Right ventricle myocardium superior (tissue), 1 donor: ENCODE data around the gene MXRA7. TPM values are rescaled to one million over a fixed set of nuclear protein-coding genes. Genes with fewer than 3 reads are reported as not detected.
"Not testable (repeated sequence)": the region's sequence is repeated elsewhere in the genome, so short reads cannot be mapped to it uniquely, and the experiment has no call there.

ENCODE experiments used
- ATAC-seq: fragments of 200-7000 bp; cut with Tn5 transposase; one replicate; pipeline ENCODE4 v1.9.1; 2020; ENCODE audit warnings: mild to moderate bottlenecking; ENCODE audit not compliant: poor library complexity
- DNase-seq: peaks from one replicate; pipeline ENCODE4 v3.0.0-alpha.2; 2020
- intact Hi-C: fragments of 100-400 bp; cut with DNase I; formaldehyde crosslinking; loops from one replicate; pipeline ENCODE4 v1.11.2; 2022
- total RNA-seq: library from RNA; stranded (reverse); fragmentation: NEBNext Ultra II Directional; extraction: Animal tissue kit (Norgen Biotek cat#: 25700); gene quantifications from one replicate; pipeline ENCODE4 v1.2.1, GENCODE V29; 2021
- donor health status: DM: no; HTN: yes; CAD: no; lungs with severe emphysema.

MXRA7 gene
- total RNA-seq, 1 donor from 2014 or later, result 336 TPM

GRCh38 chr17:76737082-76737675 is 26.4 kb upstream of the MXRA7 start, which contains the start of gene SRSF2:
TSS of gene SRSF2 (minus strand) at chr17:76737331. CDS start at chr17:76737160, 171 bp downstream.
- DNase-seq, result peak; percentile 99
- intact Hi-C loops, result no loop called here
- ATAC-seq, result peak; percentile 90

- ATAC-seq (peak; percentile 55), DNase-seq (peak; percentile 86)
- intact Hi-C loops, result no loop called here
Measured at GRCh38 chr17:76736349-76737081, 25.8 kb upstream of the MXRA7 start.

- intact Hi-C loops, result no loop called here
- DNase-seq, result no peak
- no peak for ATAC-seq
Measured at GRCh38 chr17:76735586-76736348, 25.0 kb upstream of the MXRA7 start.

- DNase-seq (no peak), ATAC-seq (no peak)
- intact Hi-C loops, result no loop called here
Measured at GRCh38 chr17:76735006-76735405, 24.2 kb upstream of the MXRA7 start.

GRCh38 chr17:76734080-76734840 is 23.5 kb upstream of the MXRA7 start:
- DNase-seq (no peak), ATAC-seq (no peak)
- intact Hi-C loops, result no loop called here

- intact Hi-C loops, result no loop called here
- ATAC-seq (no peak), DNase-seq (no peak)
Measured at GRCh38 chr17:76733618-76733957, 22.8 kb upstream of the MXRA7 start.

- intact Hi-C loops, result no loop called here
- ATAC-seq (no peak), DNase-seq (no peak)
Measured at GRCh38 chr17:76732734-76733617, 22.2 kb upstream of the MXRA7 start.

GRCh38 chr17:76731800-76732733 is 21.3 kb upstream of the MXRA7 start:
- DNase-seq, intact Hi-C loops, ATAC-seq: not testable (repeated sequence)

- ATAC-seq (no peak), DNase-seq (no peak)
- intact Hi-C loops, result no loop called here
Measured at GRCh38 chr17:76727745-76728456, 17.1 kb upstream of the MXRA7 start.

- ATAC-seq (peak; percentile 68), DNase-seq (peak; percentile 90)
- intact Hi-C loops, result no loop called here
Measured at GRCh38 chr17:76726776-76727718, 16.3 kb upstream of the MXRA7 start, which contains the start of gene METTL23. TSS of gene METTL23 (plus strand) at chr17:76726839. CDS start at chr17:76729711, 2,872 bp downstream.

- DNase-seq, result peak; percentile 98
- intact Hi-C loops, result no loop called here
- ATAC-seq, result peak; percentile 93
Measured at GRCh38 chr17:76726231-76726775, 15.5 kb upstream of the MXRA7 start, which contains the start of gene JMJD6. TSS of gene JMJD6 (minus strand) at chr17:76726606. CDS start at chr17:76726475, 131 bp downstream.

- intact Hi-C loops, result no loop called here
- peak; percentile 54 for ATAC-seq
Measured at GRCh38 chr17:76725580-76726230, 14.9 kb upstream of the MXRA7 start.

GRCh38 chr17:76723812-76724211 is 13.0 kb upstream of the MXRA7 start:
- ATAC-seq (no peak), DNase-seq (peak; percentile 30)
- intact Hi-C loops, result no loop called here

More at GRCh38 chr17:76725580-76726230, 14.9 kb upstream of the MXRA7 start:
- peak; percentile 86 for DNase-seq

- DNase-seq, intact Hi-C loops, ATAC-seq: not testable (repeated sequence)
Measured at GRCh38 chr17:76722977-76723376, 12.2 kb upstream of the MXRA7 start.
